Lower leg skin (tissue), 3 donors: ENCODE results near the gene ZNF488.

Source experiments
- CTCF ChIP-seq, 3 donors: fragments of 450-650 bp; IDR thresholded peaks; one replicate each; pipeline ENCODE4 v1.5.1; 2016; ENCODE audit warnings: antibody characterized with exemption in 3 of 3, mild to moderate bottlenecking in 3 of 3, moderate library complexity in 2 of 3
- POLR2A ChIP-seq, 2 donors: fragments of 450-650 bp; IDR thresholded peaks; one replicate each; pipeline ENCODE4 v1.6.1; 2016 to 2017; ENCODE audit warnings: antibody characterized with exemption in 2 of 2, mild to moderate bottlenecking in 1 of 2, moderate library complexity in 1 of 2

GRCh38 chr10:47333532-47333931 lies 50.6 kb downstream of the ZNF488 start:
- TF ChIP-seq CTCF (IDR thresholded peaks at IDR 0.05) (no peak), POLR2A (IDR thresholded peaks at IDR 0.05) (no peak)
